GM12892 (cell line): ENCODE results near the gene SNX30.

Experiments used
- POLR2A ChIP-seq: IDR thresholded peaks from 2 replicates; pipeline ENCODE4 v1.6.1; 2011; ENCODE audit warnings: low read depth, low read length, control low read depth
- POLR2AphosphoS5 ChIP-seq: IDR thresholded peaks from 2 replicates; pipeline ENCODE4 v1.6.1; 2011; ENCODE audit warnings: low read depth, low read length, control low read depth
- TAF1 ChIP-seq: IDR thresholded peaks from 2 replicates; pipeline ENCODE4 v1.6.1; 2011; ENCODE audit warnings: low read depth, mild to moderate bottlenecking, control low read depth, low read length, borderline replicate concordance

- no peak for TF ChIP-seq POLR2A
- no peak for TF ChIP-seq TAF1
- no peak for TF ChIP-seq POLR2AphosphoS5
Measured at GRCh38 chr9:112794731-112795130, 44.2 kb downstream of the SNX30 start.
